NT2/D1 (cell line): ENCODE measurements around the gene VSIG10L.

Experiments
- SUZ12 ChIP-seq: IDR thresholded peaks from 2 replicates; pipeline ENCODE4 v1.6.1; 2011; ENCODE audit not compliant: insufficient read length, insufficient read depth; ENCODE audit errors: extremely low read depth
- ZNF274 ChIP-seq: IDR thresholded peaks from 2 replicates; pipeline ENCODE4 v1.6.1; 2011; ENCODE audit warnings: mild to moderate bottlenecking, low read depth, low read length

DNA sequence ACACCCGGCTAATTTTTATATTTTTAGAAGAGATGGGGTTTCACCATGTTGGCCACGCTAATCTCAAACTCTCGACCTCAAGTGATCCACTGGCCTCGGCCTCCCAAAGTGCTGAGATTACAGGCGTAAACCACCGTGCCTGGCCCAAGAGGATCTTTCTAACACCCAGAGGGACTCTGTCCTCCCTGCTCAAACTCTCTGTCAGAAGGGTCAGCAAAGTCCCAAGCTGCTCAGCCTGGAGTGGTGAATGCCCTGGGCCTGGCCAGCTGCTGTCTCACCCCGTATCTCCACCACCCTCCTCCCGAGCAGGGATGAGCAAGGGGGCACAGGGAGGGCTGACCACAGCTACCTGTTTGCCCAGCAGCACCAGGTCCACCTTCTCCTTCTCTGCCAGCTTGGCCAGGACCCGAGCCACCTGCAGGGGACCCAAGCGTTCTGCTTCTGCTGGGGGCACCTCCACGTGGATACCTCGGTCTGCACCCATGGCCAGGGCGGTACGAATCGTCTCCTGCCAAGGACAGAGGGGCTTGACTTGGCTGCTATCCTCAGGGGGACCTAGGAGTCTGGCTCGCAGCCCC, 10.9 kb upstream of the VSIG10L start:
- TF ChIP-seq ZNF274 (no peak), SUZ12 (no peak)
